HEK293 (cell line): Measurements from ENCODE around the gene CYP27A1.

Experiments used
- CTCF ChIA-PET: fragments of 350-600 bp; formaldehyde crosslinking; extraction: SDS; loops from one replicate; lab custom pipeline; 2021; ENCODE audit warnings: antibody characterized with exemption; lab: Yijun Ruan, JAX
- POLR2A ChIA-PET: fragments of 300-600 bp; formaldehyde crosslinking; extraction: SDS; loops from one replicate; lab custom pipeline; 2020; ENCODE audit warnings: antibody characterized with exemption, inconsistent platforms; lab: Yijun Ruan, JAX
- H3K27ac ChIP-seq: fragments of 200-500 bp; sonication (Bioruptor generic); 2 replicates; pipeline ENCODE4 v1.5.1; 2014; ENCODE audit warnings: low read depth, low read length, control low read depth, inconsistent platforms; ENCODE audit errors: extremely low read depth
- H3K36me3 ChIP-seq, 2 experiments: fragments of 200-500 bp in 1 of 2; sonication (Bioruptor generic) in 1 of 2; 1 replicate in 1 of 2; 2 replicates in 1 of 2; pipeline ENCODE4 v1.5.1; 2014 to 2017; ENCODE audit warnings: inconsistent platforms in 2 of 2, low read length in 2 of 2; ENCODE audit not compliant: control insufficient read depth in 2 of 2, insufficient read depth in 1 of 2
- H3K4me1 ChIP-seq: fragments of 200-500 bp; sonication (Bioruptor generic); 2 replicates; pipeline ENCODE4 v1.5.1; 2014; ENCODE audit warnings: mild to moderate bottlenecking, low read length, inconsistent platforms; ENCODE audit not compliant: control insufficient read depth, insufficient read depth
- H3K4me3 ChIP-seq: 2 replicates; pipeline ENCODE4 v1.5.1; 2011; ENCODE audit warnings: low read depth, mild to moderate bottlenecking, control low read depth, low read length, moderate library complexity
- H3K9me3 ChIP-seq: fragments of 200-500 bp; sonication (Bioruptor generic); 2 replicates; pipeline ENCODE4 v1.5.1; 2014; ENCODE audit warnings: low read depth, low read length, inconsistent platforms; ENCODE audit not compliant: control insufficient read depth, insufficient read depth
- KLF7 ChIP-seq: fragments of 450-650 bp; formaldehyde crosslinking; IDR thresholded peaks from 2 replicates; pipeline ENCODE4 v1.5.1; 2016; ENCODE audit warnings: missing biosample characterization, missing genetic modification characterization, borderline replicate concordance
- REPIN1 ChIP-seq: fragments of 450-650 bp; formaldehyde crosslinking; IDR thresholded peaks from 2 replicates; pipeline ENCODE4 v1.5.1; 2017; ENCODE audit warnings: missing biosample characterization, missing genetic modification characterization, low read depth
- SCRT2 ChIP-seq: fragments of 450-650 bp; formaldehyde crosslinking; IDR thresholded peaks from 2 replicates; pipeline ENCODE4 v1.5.1; 2016; ENCODE audit warnings: missing biosample characterization, missing genetic modification characterization
- YY1 ChIP-seq: fragments of 450-650 bp; formaldehyde crosslinking; IDR thresholded peaks from 2 replicates; pipeline ENCODE4 v1.5.1; 2018; ENCODE audit warnings: missing biosample characterization, missing genetic modification characterization
- ZBTB1 ChIP-seq: fragments of 450-650 bp; formaldehyde crosslinking; IDR thresholded peaks from 2 replicates; pipeline ENCODE4 v1.5.1; 2016; ENCODE audit warnings: missing biosample characterization, missing genetic modification characterization
- ZBTB21 ChIP-seq: fragments of 450-650 bp; formaldehyde crosslinking; IDR thresholded peaks from 2 replicates; pipeline ENCODE4 v1.5.1; 2017; ENCODE audit warnings: missing biosample characterization, missing genetic modification characterization
- ZNF146 ChIP-seq: fragments of 450-650 bp; formaldehyde crosslinking; IDR thresholded peaks from 2 replicates; pipeline ENCODE4 v1.5.1; 2016; ENCODE audit warnings: missing biosample characterization, missing genetic modification characterization
- ZNF211 ChIP-seq: fragments of 450-650 bp; formaldehyde crosslinking; IDR thresholded peaks from 2 replicates; pipeline ENCODE4 v1.5.1; 2016; ENCODE audit warnings: low read depth, missing biosample characterization, missing genetic modification characterization
- ZNF239 ChIP-seq: fragments of 450-650 bp; formaldehyde crosslinking; IDR thresholded peaks from 2 replicates; pipeline ENCODE4 v1.5.1; 2016; ENCODE audit warnings: missing biosample characterization, missing genetic modification characterization
- ZNF248 ChIP-seq: fragments of 450-650 bp; formaldehyde crosslinking; IDR thresholded peaks from 2 replicates; pipeline ENCODE4 v1.5.1; 2017; ENCODE audit warnings: missing biosample characterization, missing genetic modification characterization
- ZNF280D ChIP-seq: fragments of 450-650 bp; formaldehyde crosslinking; IDR thresholded peaks from 2 replicates; pipeline ENCODE4 v1.5.1; 2016; ENCODE audit warnings: missing biosample characterization, missing genetic modification characterization
- ZNF473 ChIP-seq: fragments of 450-650 bp; formaldehyde crosslinking; IDR thresholded peaks from 2 replicates; pipeline ENCODE4 v1.5.1; 2017; ENCODE audit warnings: missing biosample characterization, missing genetic modification characterization
- ZNF501 ChIP-seq: fragments of 450-650 bp; formaldehyde crosslinking; IDR thresholded peaks from 2 replicates; pipeline ENCODE4 v1.5.1; 2016; ENCODE audit warnings: missing biosample characterization, missing genetic modification characterization
- ZNF510 ChIP-seq: fragments of 450-650 bp; formaldehyde crosslinking; IDR thresholded peaks from 2 replicates; pipeline ENCODE4 v1.5.1; 2018; ENCODE audit warnings: mild to moderate bottlenecking, missing genetic modification characterization, missing biosample characterization; ENCODE audit not compliant: insufficient replicate concordance
- ZNF558 ChIP-seq: fragments of 450-650 bp; formaldehyde crosslinking; IDR thresholded peaks from 2 replicates; pipeline ENCODE4 v1.5.1; 2016; ENCODE audit warnings: missing biosample characterization, missing genetic modification characterization
- ZNF610 ChIP-seq: fragments of 450-650 bp; formaldehyde crosslinking; IDR thresholded peaks from 2 replicates; pipeline ENCODE4 v1.5.1; 2016; ENCODE audit warnings: missing biosample characterization, missing genetic modification characterization, borderline replicate concordance
- ZNF621 ChIP-seq: fragments of 450-650 bp; formaldehyde crosslinking; IDR thresholded peaks from 2 replicates; pipeline ENCODE4 v1.5.1; 2017; ENCODE audit warnings: missing biosample characterization, missing genetic modification characterization
- ZNF658 ChIP-seq: fragments of 450-650 bp; formaldehyde crosslinking; IDR thresholded peaks from 2 replicates; pipeline ENCODE4; 2016; ENCODE audit warnings: missing biosample characterization, missing genetic modification characterization
- ZNF664 ChIP-seq: fragments of 450-650 bp; formaldehyde crosslinking; IDR thresholded peaks from 2 replicates; pipeline ENCODE4 v1.5.1; 2016; ENCODE audit warnings: missing biosample characterization, missing genetic modification characterization
- TF ChIP-seq, protein P1 (sequence below): fragments of 450-650 bp; formaldehyde crosslinking; IDR thresholded peaks from 2 replicates; pipeline ENCODE4 v1.5.1; 2016; ENCODE audit warnings: missing biosample characterization, missing genetic modification characterization
- TF ChIP-seq, protein P2 (sequence below): sonication (generic); formaldehyde crosslinking; IDR thresholded peaks from 2 replicates; pipeline ENCODE4 v1.8.1; 2022; ENCODE audit warnings: mild to moderate bottlenecking, moderate library complexity, missing genetic modification reagents

The CYP27A1 gene

GRCh38 chr2:218819093-218819492 is 37.1 kb downstream of the CYP27A1 start:
- POLR2A ChIA-PET: no interaction called here
- Histone ChIP-seq H3K4me3 (no peak overlapping the region), H3K4me1 (no peaks in the 10 kb centered on the region), H3K36me3 (no peaks in the 10 kb centered on the region), H3K27ac (no peak overlapping the region), H3K9me3 (no peaks in the 10 kb centered on the region)
- TF ChIP-seq, protein P1, sequence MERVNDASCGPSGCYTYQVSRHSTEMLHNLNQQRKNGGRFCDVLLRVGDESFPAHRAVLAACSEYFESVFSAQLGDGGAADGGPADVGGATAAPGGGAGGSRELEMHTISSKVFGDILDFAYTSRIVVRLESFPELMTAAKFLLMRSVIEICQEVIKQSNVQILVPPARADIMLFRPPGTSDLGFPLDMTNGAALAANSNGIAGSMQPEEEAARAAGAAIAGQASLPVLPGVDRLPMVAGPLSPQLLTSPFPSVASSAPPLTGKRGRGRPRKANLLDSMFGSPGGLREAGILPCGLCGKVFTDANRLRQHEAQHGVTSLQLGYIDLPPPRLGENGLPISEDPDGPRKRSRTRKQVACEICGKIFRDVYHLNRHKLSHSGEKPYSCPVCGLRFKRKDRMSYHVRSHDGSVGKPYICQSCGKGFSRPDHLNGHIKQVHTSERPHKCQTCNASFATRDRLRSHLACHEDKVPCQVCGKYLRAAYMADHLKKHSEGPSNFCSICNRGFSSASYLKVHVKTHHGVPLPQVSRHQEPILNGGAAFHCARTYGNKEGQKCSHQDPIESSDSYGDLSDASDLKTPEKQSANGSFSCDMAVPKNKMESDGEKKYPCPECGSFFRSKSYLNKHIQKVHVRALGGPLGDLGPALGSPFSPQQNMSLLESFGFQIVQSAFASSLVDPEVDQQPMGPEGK (tag by site-specific recombination): no peak
- no peak for TF ChIP-seq ZNF501 (tag by site-specific recombination)
- CTCF ChIA-PET: interaction anchor here (0.6 to 0.8 kb wide), 2 partner anchors 61 to 254 kb away, joined by 3 read pairs; no protein-coding TSS in a partner anchor

DNA sequence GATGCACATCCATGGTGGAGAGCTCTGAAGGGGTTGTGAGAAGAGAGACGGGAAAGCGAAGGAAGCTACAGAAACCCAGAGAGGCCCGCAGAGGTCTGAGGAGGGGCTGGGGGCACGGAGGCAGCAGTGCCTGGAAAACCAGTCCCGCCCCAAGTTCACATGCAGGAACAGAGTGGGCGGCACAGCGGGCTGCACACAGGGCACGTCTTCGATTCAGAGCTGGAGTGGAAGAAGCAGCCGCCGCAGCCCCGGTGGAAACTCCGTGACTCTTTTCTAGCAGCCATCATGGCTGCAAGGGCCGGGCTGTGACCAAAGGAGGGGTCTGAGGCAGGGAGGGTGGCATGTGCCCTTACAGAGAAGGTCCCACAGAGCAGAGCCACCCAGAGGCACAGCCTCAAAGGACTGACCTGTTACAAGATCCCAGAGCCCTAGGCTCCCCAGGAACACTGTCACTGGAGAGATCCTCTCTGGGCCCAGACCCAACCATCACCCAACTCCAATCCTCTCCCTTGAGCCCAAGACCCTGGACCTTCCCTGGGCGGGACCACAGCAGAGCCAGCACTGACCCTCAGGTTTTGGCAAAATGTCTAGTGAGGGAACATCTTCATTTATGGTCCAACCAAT is 38.9 kb downstream of the CYP27A1 start:
- TF ChIP-seq ZNF473 (tag by site-specific recombination) (no peak), ZNF211 (tag by site-specific recombination) (no peak), ZNF239 (tag by site-specific recombination) (no peak), REPIN1 (tag by site-specific recombination) (no peak), ZNF146 (no peak), YY1 (tag by site-specific recombination) (no peak)
- ChIA-PET CTCF (interaction anchor here (0.6 kb wide), 1 partner anchor 50 kb away, joined by 4 read pairs; no protein-coding TSS in a partner anchor), POLR2A (no interaction called here)
- Histone ChIP-seq H3K9me3 (no peaks in the 10 kb centered on the region), H3K4me3 (no peak overlapping the region), H3K36me3 (no peaks in the 10 kb centered on the region), H3K27ac (no peak overlapping the region), H3K4me1 (no peaks in the 10 kb centered on the region)

DNA sequence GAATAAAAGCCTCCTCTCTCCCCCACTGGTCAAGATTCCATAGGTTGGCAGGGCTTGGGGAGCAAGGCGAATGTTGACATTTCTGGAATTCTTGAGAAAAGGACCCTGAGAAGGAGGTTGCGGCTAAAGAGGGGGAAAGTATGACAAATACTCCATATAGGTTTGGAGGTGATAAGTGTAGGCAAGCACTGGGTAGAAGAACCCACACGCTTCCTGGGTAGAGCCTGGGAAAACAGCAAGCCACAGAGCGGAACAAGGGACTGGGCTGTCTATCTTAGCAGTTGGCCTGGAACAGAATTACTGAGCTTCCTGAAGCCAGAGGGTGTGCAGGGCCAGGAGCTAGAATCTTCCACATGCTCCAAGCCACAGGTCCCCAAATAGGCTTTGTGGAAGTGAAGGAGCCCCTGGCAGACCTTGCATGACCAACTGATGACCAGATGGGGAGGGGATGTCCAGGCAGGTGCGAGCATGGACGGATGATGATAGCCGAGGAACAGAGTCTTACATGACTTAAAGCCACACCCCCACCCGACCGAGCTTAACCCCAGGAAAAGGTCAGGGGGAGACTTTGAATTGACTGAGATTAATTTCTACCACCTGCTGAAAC is 39.8 kb downstream of the CYP27A1 start:
- H3K4me1 ChIP-seq: no peaks in the 10 kb centered on the region
- TF ChIP-seq ZNF510 (tag by site-specific recombination): no peak
- TF ChIP-seq KLF7: no peak
- no peak for TF ChIP-seq ZNF621 (tag by site-specific recombination)
- TF ChIP-seq ZBTB1 (tag by site-specific recombination): no peak
- TF ChIP-seq ZNF664 (tag by site-specific recombination): no peak
- no peak for TF ChIP-seq SCRT2
- TF ChIP-seq ZNF280D (tag by site-specific recombination): no peak
- no peak for TF ChIP-seq ZNF558 (tag by site-specific recombination)
- TF ChIP-seq ZNF610 (tag by site-specific recombination): no peak
- TF ChIP-seq ZBTB21 (tag by site-specific recombination): no peak
- no peak for TF ChIP-seq ZNF658
- no peak for TF ChIP-seq ZNF248 (tag by site-specific recombination)
- TF ChIP-seq, protein P2, sequence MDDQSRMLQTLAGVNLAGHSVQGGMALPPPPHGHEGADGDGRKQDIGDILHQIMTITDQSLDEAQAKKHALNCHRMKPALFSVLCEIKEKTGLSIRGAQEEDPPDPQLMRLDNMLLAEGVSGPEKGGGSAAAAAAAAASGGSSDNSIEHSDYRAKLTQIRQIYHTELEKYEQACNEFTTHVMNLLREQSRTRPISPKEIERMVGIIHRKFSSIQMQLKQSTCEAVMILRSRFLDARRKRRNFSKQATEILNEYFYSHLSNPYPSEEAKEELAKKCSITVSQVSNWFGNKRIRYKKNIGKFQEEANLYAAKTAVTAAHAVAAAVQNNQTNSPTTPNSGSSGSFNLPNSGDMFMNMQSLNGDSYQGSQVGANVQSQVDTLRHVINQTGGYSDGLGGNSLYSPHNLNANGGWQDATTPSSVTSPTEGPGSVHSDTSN (CRISPR knock-in tag): no peak
- TF ChIP-seq, all 188 proteins: peak for 0
- ChIA-PET CTCF (interaction anchor here (0.6 kb wide), 1 partner anchor 51 kb away, joined by 4 read pairs; no protein-coding TSS in a partner anchor), POLR2A (no interaction called here)
- Histone ChIP-seq H3K4me3 (no peak overlapping the region), H3K9me3 (no peaks in the 10 kb centered on the region), H3K36me3 (no peaks in the 10 kb centered on the region), H3K27ac (no peak overlapping the region)
